Fibroblast of mammary gland (primary cell): ENCODE measurements around the gene APIP.

Experiments used
- DNase-seq: peaks from one replicate; pipeline ENCODE4 v3.0.0-alpha.2; 2010; ENCODE audit warnings: low read depth
- H3K4me3 ChIP-seq: 2 replicates; pipeline ENCODE4 v1.5.1; 2011; ENCODE audit warnings: low read depth, mild to moderate bottlenecking, low read length, moderate library complexity; ENCODE audit not compliant: control insufficient read depth
- CTCF ChIP-seq: conservative IDR thresholded peaks from 2 replicates; pipeline ENCODE4 v1.5.1; 2011; ENCODE audit warnings: low read depth, low read length, inconsistent platforms; ENCODE audit not compliant: control insufficient read depth, insufficient read depth

Gene APIP

GRCh38 chr11:34870548-34871196, 45.5 kb downstream of the APIP start:
- no peak for DNase-seq
- no peak overlapping the region for H3K4me3 ChIP-seq
- TF ChIP-seq CTCF: no peak

DNA sequence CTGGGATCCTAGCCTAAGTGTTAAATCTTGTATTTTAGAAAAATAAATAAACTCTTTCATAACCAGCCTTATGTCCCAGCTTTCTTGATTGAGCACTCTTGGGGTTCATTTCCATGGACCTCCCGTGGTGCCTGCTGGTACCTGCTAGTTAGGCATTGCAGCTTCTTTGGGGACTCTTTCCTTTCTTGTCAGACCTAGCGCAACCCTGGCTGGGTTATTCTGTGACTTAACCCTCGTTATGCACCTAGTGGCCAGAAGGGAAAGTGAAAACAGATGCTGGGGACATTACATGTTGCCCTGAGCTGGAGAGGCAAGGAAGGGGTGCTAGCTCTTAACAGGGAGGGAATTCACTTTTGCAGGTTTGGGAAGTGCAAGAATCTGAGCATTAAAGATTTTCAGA, 46.8 kb downstream of the APIP start:
- no peak overlapping the region for H3K4me3 ChIP-seq
- TF ChIP-seq CTCF: peak; percentile 24
- DNase-seq: no peak

GRCh38 chr11:34866375-34866774, 49.8 kb downstream of the APIP start:
- peak; percentile 72 for DNase-seq
- no peak for TF ChIP-seq CTCF
- no peak overlapping the region for H3K4me3 ChIP-seq

GRCh38 chr11:34865261-34865660, 50.9 kb downstream of the APIP start:
- no peak for TF ChIP-seq CTCF
- H3K4me3 ChIP-seq: no peak overlapping the region
- no peak for DNase-seq

GRCh38 chr11:34864424-34864823, 51.8 kb downstream of the APIP start:
- DNase-seq: no peak
- no peak for TF ChIP-seq CTCF
- no peak overlapping the region for H3K4me3 ChIP-seq

DNA sequence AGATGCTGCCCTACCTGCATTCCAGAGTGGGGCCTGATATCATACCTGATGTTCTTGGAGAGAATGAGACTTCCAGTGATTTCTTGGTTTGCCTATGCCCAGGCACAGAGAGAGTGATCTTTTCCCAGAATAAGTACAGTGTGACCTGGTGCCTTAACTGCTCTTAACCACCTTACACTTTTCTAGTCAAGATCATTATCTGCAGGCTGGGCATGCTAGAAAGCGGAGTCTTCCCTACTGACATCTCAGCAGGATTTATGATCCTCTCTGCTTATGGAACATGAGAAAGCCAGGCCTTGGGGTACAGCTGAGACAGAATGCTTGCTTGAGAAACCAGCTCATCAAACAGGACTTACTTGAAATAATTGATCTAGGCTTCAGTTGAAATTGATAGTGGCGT, 53.1 kb downstream of the APIP start:
- TF ChIP-seq CTCF: no peak
- no peak for DNase-seq
- no peak overlapping the region for H3K4me3 ChIP-seq

DNA sequence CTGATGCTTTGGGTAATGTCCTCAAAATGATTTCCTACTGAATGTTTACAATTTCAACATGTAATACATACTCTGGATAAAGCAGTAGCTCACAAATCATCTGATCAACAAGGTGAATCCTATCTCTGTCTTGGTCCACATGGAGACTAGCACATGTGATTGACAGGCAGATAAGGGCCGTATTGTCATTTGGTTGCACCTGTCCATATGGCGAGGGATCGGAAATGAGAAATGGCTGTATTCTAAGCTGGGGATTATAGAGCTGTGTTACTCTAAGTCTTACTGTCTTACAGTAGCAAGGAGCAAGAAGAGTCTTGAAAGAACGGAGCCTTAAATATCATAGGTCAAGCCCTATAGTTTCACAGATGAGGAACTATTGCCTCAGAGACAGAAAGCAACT, 55.7 kb downstream of the APIP start:
- H3K4me3 ChIP-seq: no peak overlapping the region

More for the DNA sequence above, 55.7 kb downstream of the APIP start:
- DNase-seq: no peak
- TF ChIP-seq CTCF: no peak
